ENCODE results near the gene HIVEP3.

The HIVEP3 gene

DNA sequence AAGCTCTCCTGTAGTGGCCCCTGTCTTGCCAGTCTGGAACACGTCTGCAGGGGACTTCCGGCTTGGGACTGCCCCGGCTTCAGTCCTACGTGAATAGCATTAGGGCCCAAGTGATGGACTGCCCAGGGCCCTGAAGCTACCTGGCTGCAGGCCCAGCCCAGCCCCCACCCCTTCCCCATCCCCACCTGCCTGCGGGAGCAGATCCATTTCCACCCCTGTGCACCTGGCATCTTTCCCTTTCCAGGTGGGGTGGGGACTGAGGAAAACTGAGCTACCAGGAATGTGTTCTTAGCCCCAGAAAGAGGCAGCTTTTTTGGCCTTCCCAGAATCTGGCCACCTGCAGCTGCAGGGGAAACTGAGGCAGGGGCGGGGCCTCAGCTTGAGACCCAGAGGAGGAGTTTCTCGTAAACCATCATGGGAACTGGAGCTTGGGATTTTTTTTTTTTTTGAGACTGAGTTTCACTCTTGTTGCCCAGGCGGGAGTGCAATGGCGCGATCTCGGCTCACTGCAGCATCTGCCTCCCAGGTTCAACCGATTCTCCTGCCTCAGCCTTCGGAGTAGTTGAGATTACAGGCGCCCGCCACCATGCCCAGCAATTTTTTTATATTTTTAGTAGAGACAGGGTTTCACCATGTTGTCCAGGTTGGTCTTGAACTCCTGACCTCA is 437.5 kb downstream of the HIVEP3 start:
- no peak for DNase-seq (ENCODE audit: low read depth)

DNA sequence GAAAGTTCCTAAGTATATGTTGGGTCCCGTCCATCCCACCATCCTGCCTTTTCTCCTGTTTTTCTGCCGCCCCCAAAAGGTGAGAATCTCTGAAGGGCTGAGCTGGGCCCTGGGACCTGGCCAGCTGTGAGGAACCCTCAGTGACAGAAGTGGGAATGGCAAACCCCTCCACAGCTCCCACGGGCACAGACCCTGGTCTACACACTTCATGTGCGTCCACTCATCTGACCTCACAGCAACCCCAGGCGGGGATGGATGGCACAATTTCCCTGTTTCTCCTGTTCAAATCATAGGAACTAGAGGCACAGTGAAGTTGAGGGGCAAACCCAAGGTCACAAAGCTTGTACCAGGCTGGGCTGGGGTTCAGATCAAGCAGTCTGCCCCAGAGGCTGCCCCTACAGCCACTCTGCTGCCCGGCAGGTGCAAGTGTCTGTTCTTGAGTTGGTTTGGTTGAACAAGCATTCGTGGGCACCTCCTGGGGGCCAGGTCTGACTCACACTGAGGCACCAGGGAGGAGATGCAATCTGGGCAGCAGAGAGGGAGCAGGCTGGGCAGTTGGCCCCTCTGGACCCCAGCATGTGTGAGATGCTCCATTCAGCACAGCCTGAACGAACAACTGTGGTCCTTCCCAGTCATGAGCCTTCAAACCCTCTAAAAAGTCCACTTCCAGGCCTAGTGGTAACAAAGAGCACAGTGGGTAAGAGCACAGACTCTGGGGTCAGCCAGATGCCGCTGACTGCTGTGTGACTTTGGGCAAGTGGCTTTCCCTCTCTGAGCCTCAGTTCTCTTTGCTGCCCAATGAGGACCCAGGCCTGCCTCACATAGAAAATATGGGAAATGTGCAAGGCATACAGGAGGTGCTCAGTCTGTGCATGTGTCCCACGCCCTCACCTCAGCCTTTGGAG is 438.3 kb downstream of the HIVEP3 start:
- no peak for DNase-seq (ENCODE audit: low read depth)

DNA sequence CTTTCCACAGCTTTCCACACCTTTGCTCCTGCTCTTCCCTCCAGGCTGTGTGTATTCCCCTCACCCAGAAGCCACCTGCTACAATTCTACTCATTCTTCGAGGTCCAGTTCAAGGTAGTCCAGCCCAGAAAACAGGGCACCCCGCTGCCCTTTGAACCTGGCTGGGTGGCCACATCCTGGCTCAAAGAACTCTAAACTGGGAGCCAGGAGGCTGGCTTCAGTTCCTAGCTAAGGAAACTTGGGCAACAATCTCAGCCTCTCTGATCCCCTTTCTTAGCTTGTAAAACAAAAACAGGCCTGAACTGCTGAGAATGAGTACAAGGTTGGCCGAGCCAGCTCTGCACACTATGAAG is 438.9 kb downstream of the HIVEP3 start:
- no peak for DNase-seq (ENCODE audit: low read depth)

DNA sequence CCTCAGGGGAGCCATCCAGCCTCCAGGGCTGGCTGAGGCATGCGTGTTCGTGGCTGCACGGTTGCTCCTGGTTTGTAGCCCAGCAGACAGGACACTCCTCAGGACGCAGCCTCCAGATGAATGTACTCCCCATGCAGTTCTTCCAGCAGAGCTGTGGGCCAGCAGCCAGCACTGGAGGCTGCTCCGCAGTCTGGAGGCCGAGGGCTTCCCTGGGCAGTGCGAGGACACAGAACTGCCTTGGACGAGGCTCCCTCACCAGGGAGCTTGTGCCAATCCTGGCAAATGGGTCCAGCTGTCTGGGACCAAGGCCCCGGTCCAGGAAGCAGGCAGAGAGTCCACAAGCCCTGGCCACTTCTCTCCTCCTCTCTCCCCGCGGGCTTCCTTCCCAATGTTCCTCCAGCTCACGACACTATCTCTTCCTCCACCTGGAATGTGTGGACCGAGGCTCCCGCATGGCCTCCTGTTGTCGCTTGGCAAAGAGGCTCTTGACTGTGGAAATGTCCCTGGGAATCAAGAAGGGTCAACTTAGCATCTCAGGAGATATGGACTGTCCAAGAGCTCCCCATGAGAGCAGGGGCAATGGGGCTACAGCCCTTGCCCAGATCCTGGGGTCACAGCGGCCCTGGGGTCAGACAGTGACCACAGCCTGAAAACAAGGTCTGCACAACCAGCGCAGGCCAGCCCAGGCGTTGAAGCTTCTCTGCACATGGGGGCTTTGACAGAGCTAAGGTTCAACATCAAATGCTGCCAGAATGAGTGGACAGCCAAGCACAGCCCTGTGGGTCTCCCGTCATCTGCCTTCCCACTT is 439.5 kb downstream of the HIVEP3 start:
- no peak for DNase-seq (ENCODE audit: low read depth)

DNA sequence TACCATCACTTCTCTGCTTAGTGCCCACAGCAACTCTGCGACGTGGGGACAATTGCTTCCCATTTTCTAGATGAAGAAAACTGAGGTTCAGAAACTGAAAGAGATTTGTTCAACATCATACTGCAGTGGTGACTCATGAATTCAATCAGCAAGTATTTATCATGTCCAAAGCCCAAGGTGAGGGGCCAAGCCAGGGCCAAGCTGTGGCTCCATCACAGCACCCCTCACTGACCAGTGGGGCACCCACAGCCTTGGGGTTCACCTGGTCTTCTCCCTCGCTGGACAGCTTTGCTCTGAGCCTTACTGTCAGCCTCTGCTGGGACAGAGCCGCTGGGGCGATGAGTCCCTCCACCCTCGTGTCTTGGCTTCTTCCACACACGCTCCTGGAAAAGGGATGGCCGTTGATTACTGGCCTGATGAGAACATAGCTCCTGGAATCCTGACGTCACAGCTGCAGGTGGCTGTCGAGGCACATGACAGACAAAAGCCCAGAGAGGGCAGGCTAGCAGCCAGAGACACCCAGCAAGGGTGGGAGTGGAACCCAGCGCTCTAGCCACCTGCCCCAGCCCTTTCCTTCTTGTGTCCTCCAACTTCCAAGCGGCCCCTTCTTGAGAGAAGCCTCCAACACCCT is 440.5 kb downstream of the HIVEP3 start:
- no peak for DNase-seq (ENCODE audit: low read depth)

DNA sequence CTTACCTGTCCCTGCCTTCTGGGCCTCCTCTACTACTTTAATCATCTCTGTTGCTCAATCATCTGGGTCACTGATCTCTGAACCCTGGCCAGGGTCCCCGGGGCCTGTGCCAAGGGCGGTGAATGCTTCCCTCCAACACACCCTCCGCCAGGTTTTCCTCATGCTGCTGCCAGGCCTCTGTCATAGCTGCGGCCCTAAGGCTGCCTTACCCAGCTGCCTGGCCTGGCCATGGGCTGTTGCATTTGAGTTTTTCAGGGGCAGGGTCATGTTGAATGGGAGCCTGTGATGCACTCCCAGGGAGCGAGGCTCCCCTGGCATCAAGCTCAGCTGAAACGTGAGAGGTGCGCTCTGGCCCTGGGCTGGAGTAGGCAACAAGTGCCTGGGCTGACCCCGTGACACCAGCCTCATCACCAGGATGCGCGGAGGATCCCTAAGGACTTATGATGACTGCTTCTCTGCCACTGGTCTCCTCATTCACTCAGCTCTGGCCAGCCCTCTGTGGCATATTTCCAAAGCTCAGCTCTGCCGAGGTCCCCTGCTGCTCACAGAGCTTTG is 441.8 kb downstream of the HIVEP3 start:
- DNase-seq (ENCODE audit: low read depth), result no peak

DNA sequence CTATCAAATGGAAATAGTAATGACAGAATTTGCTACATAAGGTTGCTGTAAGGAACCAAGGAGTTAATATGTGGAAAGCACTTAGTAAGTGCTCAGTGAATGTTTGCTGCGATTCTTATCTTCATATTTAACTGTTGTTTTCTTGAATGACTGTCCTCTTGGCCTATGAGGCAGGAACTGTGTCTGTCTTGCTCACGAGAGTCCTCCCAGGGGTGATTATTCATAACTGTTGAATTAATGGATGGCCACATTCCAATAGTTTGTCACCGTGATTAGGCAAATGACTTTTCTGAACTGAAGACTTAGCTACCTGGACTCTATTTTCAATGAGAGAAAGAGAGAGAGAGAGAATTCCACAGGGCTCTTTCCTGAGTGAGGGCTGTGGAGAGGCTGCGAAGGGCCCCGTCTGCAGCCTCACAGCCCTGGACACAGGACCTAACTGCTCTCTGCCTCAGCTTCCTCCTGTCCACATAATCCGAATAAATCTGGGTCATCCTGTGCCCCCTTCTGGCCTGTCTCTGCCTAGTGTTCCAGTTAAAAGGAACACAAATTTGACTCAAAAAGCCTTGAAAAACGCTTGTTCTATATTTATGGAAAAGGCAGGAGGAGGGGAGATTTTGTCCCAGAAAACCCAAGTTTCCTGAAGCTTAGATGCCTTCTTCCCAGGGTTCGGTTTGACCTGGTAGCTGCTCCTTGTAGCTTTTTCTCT is 442.7 kb downstream of the HIVEP3 start:
- DNase-seq (ENCODE audit: low read depth), result no peak

DNA sequence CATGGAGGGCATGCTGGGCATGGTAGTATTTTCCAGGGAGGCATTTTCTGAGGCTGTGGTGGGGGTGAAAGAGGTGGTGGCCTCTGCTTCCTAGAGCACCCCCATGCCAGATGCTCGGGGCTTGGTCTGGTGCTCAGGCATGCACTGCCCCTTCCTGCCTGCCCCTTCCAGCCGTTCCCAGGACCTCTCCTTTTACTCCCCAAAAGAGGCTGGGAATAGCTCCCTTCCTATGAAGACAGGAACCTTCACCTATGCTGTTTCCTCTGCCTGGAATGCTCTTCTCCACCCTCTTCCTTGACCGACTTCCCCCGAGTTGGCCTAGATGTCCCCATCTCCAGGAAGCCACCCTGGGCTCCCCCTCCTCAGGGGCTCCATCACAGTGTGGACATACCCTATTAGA is 443.4 kb downstream of the HIVEP3 start:
- no peak for DNase-seq (ENCODE audit: low read depth)

DNA sequence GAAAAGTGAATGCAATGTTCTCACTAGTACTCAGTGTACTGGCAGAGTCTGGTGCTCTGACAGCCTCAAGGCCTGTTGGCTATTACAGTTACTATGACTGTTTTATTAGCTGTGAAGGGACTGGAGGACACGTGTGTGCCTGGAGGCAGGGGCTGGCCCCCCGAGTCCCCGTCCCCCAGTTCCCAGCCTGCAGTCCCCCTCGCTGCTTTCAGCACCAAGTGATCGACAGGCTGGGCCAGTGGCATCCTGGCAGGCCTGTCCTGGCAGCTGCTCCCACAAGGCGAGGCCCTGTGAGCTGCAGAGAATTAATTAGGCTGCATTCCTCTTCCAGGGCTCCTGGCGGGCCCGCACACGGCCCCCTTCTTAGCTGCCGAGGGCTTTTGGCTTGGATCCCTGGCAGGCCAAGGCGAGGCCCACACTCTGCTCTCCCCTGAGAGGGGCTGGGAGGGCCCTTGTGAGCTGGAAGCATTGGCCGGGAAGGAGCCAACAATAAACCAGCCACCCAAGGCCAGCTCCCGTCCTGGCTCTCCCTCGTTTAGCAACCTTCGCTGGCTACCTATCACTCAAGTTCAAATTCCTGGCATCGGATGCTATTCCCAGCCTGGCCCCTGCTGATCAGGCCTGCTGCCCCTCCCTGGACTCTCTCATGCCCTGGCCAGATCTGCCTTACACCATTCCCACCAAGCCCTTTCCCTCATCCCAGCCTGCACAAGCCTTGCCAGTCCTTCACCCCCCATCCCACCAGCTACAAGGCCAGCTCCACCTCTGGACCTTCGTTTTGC is 444.0 kb downstream of the HIVEP3 start:
- DNase-seq (ENCODE audit: low read depth), result no peak

DNA sequence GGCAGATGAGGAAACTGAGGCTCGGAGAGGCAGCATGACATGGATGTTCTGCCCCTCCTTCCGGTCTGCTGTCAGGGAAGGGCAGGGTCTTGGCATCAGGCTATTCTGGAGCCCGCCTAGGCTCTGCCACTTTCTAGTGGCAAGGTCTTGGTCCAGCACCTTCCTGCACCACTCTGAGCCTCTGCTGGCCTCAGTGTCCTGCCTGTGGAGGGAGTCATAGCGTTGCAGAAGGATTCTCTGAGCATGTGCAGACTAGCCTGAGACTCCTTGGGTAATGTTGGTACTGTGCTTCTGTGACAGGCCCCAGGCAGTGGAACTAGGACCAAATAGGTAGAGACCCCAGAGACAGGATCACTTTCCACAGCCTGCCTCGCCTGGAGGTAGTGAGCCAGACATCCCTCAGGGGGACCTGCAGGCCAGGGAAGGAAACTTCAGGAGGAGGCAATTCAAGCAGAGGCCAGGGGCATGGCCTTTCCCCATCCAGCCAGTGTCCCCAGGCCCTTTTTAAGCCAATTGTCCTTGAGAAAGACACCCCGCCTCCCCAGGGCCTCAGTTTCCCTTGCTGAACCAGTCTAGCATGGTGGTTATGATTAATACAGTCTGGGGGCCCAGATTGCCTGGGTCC is 444.9 kb downstream of the HIVEP3 start:
- no peak for DNase-seq (ENCODE audit: low read depth)

DNA sequence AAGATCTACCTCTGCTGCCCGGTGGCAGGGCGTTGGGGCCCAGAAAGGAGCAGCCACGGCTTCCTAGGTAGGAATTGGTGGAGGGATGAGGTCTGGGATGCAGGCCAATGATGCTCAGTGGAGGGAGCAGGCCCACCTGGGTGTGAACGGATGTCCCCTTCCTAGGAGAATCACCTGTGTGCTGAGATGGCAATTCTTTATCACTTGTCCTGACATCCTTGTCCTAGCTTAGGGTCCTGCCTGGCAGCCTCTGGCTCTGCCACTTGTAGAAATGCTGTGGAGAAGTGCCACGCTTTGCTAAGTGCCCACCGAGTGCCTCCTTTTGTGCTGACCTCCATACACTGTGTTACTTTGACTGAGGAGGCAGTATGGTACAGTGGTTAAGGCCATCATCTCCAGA is 447.1 kb downstream of the HIVEP3 start:
- DNase-seq (ENCODE audit: low read depth), result no peak

DNA sequence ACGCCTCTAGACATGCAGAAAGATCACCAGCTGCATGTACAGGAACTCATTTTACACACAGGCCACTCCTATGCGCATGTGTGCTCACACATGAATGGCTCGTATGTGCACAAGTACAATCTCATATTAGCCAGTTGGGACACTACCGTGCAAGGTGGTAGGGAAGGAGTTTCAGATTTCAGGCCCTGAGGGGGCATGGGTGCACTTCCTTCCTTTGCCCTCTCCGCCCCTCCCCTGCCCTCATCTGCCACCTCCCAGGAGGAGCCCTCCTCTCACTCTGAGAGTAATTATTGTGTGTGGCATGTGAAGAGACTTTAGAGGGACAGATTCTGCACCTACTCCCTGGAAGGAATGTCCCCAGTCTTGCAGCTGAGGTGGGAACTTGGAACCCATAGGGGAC is 449.0 kb downstream of the HIVEP3 start:
- no peak for DNase-seq (ENCODE audit: low read depth)

DNA sequence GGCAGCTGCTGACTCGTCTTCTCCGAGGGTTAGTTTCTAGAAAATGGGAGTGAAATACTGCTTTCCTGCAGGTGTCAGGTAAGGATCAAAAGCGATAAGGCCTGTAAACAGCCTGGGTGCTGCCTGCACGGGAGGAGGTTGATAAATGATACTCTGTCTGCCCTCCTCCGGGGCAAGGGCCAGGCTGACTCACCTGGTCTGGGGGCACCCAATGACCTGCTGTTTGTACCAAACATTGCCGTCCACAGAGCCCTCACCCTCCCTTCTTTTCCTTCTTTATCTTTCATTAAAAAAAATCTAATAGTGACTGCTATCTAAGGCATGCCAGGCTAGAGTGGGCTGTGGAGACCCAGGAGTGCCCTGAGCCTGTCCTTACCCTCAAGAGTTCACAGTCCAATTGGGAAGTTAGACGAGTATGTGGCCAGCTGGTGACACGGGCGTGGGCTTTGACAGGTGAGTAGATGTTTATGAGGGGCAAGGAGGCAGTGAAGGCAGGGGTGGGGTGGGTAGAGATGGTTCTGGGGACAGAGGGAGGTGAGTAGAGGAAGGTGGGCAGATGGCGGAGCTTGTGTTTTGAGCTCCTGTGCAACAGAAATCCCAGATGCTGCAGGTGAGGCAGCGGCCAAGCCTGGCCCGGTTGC is 450.5 kb downstream of the HIVEP3 start:
- no peak for DNase-seq (ENCODE audit: low read depth)

DNA sequence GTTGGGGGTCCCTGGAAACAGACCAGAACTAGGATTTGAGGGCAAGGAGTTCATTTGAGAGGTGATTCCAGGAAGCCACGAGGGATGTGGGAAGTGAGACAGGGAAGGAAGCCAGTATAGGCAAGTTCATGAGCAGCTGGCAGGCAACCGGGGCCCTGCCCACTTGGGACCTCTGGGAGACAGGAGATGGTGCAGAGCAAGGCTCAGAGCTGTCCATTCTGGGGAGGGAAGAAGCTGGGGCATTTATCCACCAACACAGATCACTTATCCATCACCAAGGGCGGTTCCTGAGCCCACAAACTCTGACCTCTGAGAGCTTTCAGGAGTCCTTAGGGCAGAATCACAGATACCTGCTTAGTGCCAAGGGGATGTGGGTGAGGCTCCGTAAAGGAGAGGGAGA is 451.0 kb downstream of the HIVEP3 start:
- no peak for DNase-seq (ENCODE audit: low read depth)

DNA sequence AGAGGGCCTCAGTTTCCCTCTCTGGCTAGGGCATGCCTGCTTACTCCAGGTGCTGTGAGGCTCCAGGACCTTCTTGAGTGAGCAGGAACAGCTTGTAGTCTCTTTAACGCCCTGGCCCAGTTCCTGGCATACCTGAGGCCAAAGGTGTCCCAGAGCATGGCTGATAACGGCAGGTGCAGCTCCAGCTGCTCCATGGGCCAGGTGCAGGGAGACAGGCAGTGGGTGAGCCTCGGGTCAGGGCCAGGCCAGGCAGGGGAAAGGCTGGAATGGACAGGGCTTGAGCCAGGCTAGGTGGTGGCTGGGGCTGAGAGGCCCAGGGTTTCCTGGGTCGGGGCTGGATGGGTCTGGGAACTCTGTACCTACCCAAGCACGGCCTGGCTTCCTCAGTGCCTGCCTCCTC is 452.6 kb downstream of the HIVEP3 start:
- DNase-seq (ENCODE audit: low read depth), result no peak

DNA sequence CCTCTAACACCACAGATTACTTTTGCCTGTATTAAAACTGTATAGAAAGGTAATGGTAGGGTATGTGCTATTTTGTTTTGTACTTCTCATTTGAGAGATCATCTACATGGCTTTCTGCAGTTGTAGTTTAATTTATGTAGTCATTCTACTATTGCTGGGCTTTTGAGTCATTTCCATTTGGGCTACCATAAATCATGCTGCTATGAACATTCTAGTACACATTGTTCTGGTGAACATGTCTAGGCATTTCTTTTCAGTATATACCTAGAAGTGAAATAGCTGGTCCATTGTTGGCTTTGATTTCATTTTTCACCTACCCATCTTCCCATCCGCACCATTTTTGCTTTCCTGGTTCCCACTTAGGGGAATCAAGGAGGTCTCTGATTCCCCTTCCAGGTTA is 453.0 kb downstream of the HIVEP3 start:
- DNase-seq (ENCODE audit: low read depth), result no peak

DNA sequence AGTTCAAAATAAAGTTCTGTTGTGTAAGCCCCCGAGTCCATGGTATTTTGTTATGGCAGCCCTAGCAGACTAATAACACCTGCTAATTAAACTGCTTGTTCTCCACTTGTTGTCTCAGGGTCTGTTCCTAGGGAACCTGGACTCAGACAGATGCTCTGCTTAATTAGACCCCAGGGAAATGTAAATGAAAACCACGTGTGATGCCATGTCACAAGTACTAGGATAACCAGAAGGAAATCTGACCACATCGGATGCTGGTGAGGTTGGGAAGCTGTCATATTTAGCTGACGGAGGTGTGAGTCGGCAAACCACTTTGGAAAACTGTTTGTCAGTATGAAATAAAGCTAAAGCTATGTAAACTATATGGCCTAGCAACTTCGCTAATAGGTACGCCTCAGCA is 453.8 kb downstream of the HIVEP3 start:
- DNase-seq (ENCODE audit: low read depth), result no peak

DNA sequence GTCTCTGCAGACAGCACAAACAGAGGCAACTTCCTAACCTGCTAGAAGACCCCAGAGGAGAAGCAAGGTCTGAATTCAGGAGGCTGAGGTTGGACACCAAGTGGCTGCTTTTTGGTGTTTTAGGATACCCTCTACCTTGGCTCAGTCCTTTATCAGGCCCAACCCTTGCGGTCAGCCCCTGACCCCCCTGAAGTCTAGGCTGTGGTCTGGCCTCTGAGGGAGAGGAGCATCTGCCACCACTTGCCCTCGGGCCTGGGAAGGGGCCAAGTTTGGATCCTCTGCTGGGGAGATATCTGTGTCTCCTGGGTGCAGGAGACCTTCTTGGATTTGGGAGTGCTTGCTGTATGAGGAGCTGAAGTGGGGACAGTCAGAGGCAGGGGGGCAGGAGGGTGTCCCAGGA is 455.2 kb downstream of the HIVEP3 start:
- DNase-seq (ENCODE audit: low read depth), result no peak

DNA sequence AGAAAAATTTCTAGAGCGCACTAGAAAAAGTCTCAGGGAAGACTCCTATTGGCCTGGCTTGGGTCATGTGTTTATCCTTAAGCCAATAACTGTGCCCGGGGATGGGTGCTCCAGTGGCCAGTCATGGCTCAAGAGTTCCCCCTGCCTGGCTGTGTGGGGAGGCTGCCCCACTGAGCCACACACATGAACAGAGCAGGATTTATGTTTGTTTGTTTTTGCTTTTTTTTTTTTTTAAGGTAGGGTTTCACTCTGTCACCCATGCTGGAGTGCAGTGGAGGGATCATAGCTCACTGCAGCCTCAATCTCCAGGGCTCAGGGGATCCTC is 456.1 kb downstream of the HIVEP3 start:
- no peak for DNase-seq (ENCODE audit: low read depth)

Data from activated T-helper 9 cell treated with anti-CD3 and anti-CD28 coated beads, Interleukin-2, amount 50 U/mL, for 16 hours (primary cell).